PFSK-1 (cell line): Measurements from ENCODE around the gene MED15.

Experiments used
- FOXP2 ChIP-seq: optimal IDR thresholded peaks from 2 replicates; pipeline ENCODE3; 2011; ENCODE audit warnings: borderline replicate concordance, control low read depth, inconsistent platforms; ENCODE audit not compliant: insufficient read depth; ENCODE audit errors: extremely low read length, extremely low read depth
- POLR2AphosphoS5 ChIP-seq: IDR thresholded peaks from 2 replicates; pipeline ENCODE4 v1.6.1; 2012; ENCODE audit warnings: low read depth, mild to moderate bottlenecking, control low read depth, low read length, moderate library complexity
- REST ChIP-seq, 2 experiments: IDR thresholded peaks; 2 replicates each; pipeline versions ENCODE4 v1.6.1 to v1.8.0; 2011 to 2012; ENCODE audit warnings: low read depth in 2 of 2, low read length in 2 of 2, control low read depth in 1 of 2, inconsistent platforms in 1 of 2, mild to moderate bottlenecking in 1 of 2, moderate library complexity in 1 of 2; ENCODE audit not compliant: insufficient read depth in 1 of 2
- SIN3A ChIP-seq: IDR thresholded peaks from 2 replicates; pipeline ENCODE4 v1.6.1; 2012; ENCODE audit warnings: mild to moderate bottlenecking, low read length, moderate library complexity, borderline replicate concordance; ENCODE audit not compliant: insufficient read depth
- TAF1 ChIP-seq: IDR thresholded peaks from 2 replicates; pipeline ENCODE4 v1.6.1; 2012; ENCODE audit warnings: low read length, control low read depth, borderline replicate concordance; ENCODE audit not compliant: insufficient read depth

MED15 gene

GRCh38 chr22:20526628-20527355 is 19.4 kb downstream of the MED15 start:
- TF ChIP-seq SIN3A (no peak), TAF1 (no peak), POLR2AphosphoS5 (no peak), FOXP2 (no peak), REST (IDR thresholded peaks at IDR 0.05; ENCODE audit: insufficient read depth in 1 of 2, low read depth in 2 of 2, low read length in 2 of 2) (no peak)

- TF ChIP-seq POLR2AphosphoS5 (no peak), FOXP2 (no peak), SIN3A (no peak)
Measured at GRCh38 chr22:20528405-20528978, 21.1 kb downstream of the MED15 start.

- TF ChIP-seq TAF1 = no peak
- TF ChIP-seq FOXP2 = no peak
- no peak for TF ChIP-seq POLR2AphosphoS5
- TF ChIP-seq SIN3A = no peak
- no peak for TF ChIP-seq REST (IDR thresholded peaks at IDR 0.05; ENCODE audit: insufficient read depth in 1 of 2, low read depth in 2 of 2, low read length in 2 of 2)
Measured at GRCh38 chr22:20530368-20531153, 23.2 kb downstream of the MED15 start.

- TF ChIP-seq SIN3A (no peak), POLR2AphosphoS5 (no peak), TAF1 (no peak)
Measured at GRCh38 chr22:20531154-20531403, 23.7 kb downstream of the MED15 start.

- TF ChIP-seq POLR2AphosphoS5 (no peak), FOXP2 (no peak), TAF1 (no peak), SIN3A (no peak), REST (IDR thresholded peaks at IDR 0.05; ENCODE audit: insufficient read depth in 1 of 2, low read depth in 2 of 2, low read length in 2 of 2) (no peak)
Measured at GRCh38 chr22:20531404-20532201, 24.2 kb downstream of the MED15 start.
